ENCODE results near the gene TRPV2.

DNA sequence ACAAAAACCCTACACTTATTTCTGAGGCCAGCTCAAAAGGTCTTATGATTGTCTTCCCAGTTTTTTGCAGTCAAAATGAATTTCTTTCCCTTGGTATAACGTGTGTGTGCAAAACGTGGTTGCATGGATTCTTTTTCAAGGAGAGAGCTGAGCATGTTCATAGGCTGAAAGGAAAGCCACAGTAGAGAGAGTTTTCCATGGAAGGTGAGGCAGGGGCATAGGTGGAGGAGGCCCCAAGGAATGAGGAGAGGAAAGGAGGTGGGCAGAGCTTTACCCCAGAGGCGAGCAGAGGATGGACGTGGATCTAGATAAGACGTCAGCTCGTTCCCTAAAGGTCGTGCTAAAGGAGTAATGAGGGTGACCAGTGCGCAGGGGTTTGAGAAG is 22.8 kb downstream of the TRPV2 start:
- TF ChIP-seq, protein P1, sequence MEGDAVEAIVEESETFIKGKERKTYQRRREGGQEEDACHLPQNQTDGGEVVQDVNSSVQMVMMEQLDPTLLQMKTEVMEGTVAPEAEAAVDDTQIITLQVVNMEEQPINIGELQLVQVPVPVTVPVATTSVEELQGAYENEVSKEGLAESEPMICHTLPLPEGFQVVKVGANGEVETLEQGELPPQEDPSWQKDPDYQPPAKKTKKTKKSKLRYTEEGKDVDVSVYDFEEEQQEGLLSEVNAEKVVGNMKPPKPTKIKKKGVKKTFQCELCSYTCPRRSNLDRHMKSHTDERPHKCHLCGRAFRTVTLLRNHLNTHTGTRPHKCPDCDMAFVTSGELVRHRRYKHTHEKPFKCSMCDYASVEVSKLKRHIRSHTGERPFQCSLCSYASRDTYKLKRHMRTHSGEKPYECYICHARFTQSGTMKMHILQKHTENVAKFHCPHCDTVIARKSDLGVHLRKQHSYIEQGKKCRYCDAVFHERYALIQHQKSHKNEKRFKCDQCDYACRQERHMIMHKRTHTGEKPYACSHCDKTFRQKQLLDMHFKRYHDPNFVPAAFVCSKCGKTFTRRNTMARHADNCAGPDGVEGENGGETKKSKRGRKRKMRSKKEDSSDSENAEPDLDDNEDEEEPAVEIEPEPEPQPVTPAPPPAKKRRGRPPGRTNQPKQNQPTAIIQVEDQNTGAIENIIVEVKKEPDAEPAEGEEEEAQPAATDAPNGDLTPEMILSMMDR (conservative IDR thresholded peaks at IDR 0.05), result no peak
- no peak for TF ChIP-seq ZFX (IDR thresholded peaks at IDR 0.05)

Data from C4-2B (cell line).